ENCODE measurements around the gene ASIC4. TPM values are rescaled to one million over a fixed set of nuclear protein-coding genes. Genes with fewer than 3 reads are reported as not detected.

The ASIC4 gene
- total RNA-seq, 1 donor from 2014 or later: 1.6 TPM

- H3K4me3 Mint-ChIP-seq (ENCODE audit: unreplicated experiment): no peak overlapping the region
- peak overlapping the region; percentile 57 for H3K27ac Mint-ChIP-seq (ENCODE audit: unreplicated experiment)
- H3K9me3 Mint-ChIP-seq (ENCODE audit: unreplicated experiment): no peaks in the 10 kb centered on the region
- peaks cover 16% of the 10 kb centered on the region for H3K27me3 Mint-ChIP-seq (ENCODE audit: unreplicated experiment)
- peaks cover 20% of the 10 kb centered on the region for H3K4me1 Mint-ChIP-seq (ENCODE audit: unreplicated experiment)
- no peak for DNase-seq (ENCODE audit: low spot score)
- H3K36me3 Mint-ChIP-seq (ENCODE audit: low read depth, unreplicated experiment): peaks cover 3% of the 10 kb centered on the region
- no peak for TF ChIP-seq CTCF (IDR thresholded peaks at IDR 0.05; ENCODE audit: unreplicated experiment)
Measured at GRCh38 chr2:219536425-219536824, 22.1 kb downstream of the ASIC4 start.

- H3K27ac Mint-ChIP-seq (ENCODE audit: unreplicated experiment): peak overlapping the region; percentile 42
- TF ChIP-seq CTCF (IDR thresholded peaks at IDR 0.05; ENCODE audit: unreplicated experiment): no peak
- peaks cover 20% of the 10 kb centered on the region for H3K4me1 Mint-ChIP-seq (ENCODE audit: unreplicated experiment)
- H3K9me3 Mint-ChIP-seq (ENCODE audit: unreplicated experiment): no peaks in the 10 kb centered on the region
- H3K4me3 Mint-ChIP-seq (ENCODE audit: unreplicated experiment): no peak overlapping the region
- H3K36me3 Mint-ChIP-seq (ENCODE audit: low read depth, unreplicated experiment): peaks cover 3% of the 10 kb centered on the region
- peaks cover 13% of the 10 kb centered on the region for H3K27me3 Mint-ChIP-seq (ENCODE audit: unreplicated experiment)
- DNase-seq (ENCODE audit: low spot score): no peak
Measured at GRCh38 chr2:219536967-219537366, 22.7 kb downstream of the ASIC4 start.

- TF ChIP-seq CTCF (IDR thresholded peaks at IDR 0.05; ENCODE audit: unreplicated experiment): no peak
- peak overlapping the region; percentile 42 for H3K27ac Mint-ChIP-seq (ENCODE audit: unreplicated experiment)
- H3K9me3 Mint-ChIP-seq (ENCODE audit: unreplicated experiment): no peaks in the 10 kb centered on the region
- DNase-seq (ENCODE audit: low spot score): no peak
- H3K36me3 Mint-ChIP-seq (ENCODE audit: low read depth, unreplicated experiment): peaks cover 3% of the 10 kb centered on the region
- peaks cover 27% of the 10 kb centered on the region for H3K4me1 Mint-ChIP-seq (ENCODE audit: unreplicated experiment)
- H3K4me3 Mint-ChIP-seq (ENCODE audit: unreplicated experiment): no peak overlapping the region
- peaks cover 14% of the 10 kb centered on the region for H3K27me3 Mint-ChIP-seq (ENCODE audit: unreplicated experiment)
Measured at GRCh38 chr2:219537657-219538488, 23.6 kb downstream of the ASIC4 start.

- Mint-ChIP-seq H3K36me3 (ENCODE audit: low read depth, unreplicated experiment) (peaks cover 3% of the 10 kb centered on the region), H3K4me3 (ENCODE audit: unreplicated experiment) (no peak overlapping the region), H3K27me3 (ENCODE audit: unreplicated experiment) (peaks cover 14% of the 10 kb centered on the region), H3K4me1 (ENCODE audit: unreplicated experiment) (peaks cover 27% of the 10 kb centered on the region), H3K27ac (ENCODE audit: unreplicated experiment) (peak overlapping the region; percentile 24), H3K9me3 (ENCODE audit: unreplicated experiment) (no peaks in the 10 kb centered on the region)
- no peak for TF ChIP-seq CTCF (IDR thresholded peaks at IDR 0.05; ENCODE audit: unreplicated experiment)
- DNase-seq (ENCODE audit: low spot score): no peak
Measured at GRCh38 chr2:219538504-219538951, 24.2 kb downstream of the ASIC4 start.
